Measurements from ENCODE around the gene USP24.

Gene USP24

GRCh38 chr1:55156608-55157007 is 58.6 kb downstream of the USP24 start:
- DNase-seq (ENCODE audit: low read depth, low spot score): no peak

GRCh38 chr1:55156093-55156492 is 59.1 kb downstream of the USP24 start:
- DNase-seq (ENCODE audit: low read depth, low spot score): no peak

- no peak for DNase-seq (ENCODE audit: low read depth, low spot score)
These were observed 59.6 kb downstream of the USP24 start for GRCh38 chr1:55155522-55155921.

GRCh38 chr1:55154616-55155015 is 60.5 kb downstream of the USP24 start:
- no peak for DNase-seq (ENCODE audit: low read depth, low spot score)

GRCh38 chr1:55153031-55153430 is 62.1 kb downstream of the USP24 start:
- DNase-seq (ENCODE audit: low read depth, low spot score): no peak

GRCh38 chr1:55150880-55151588 is 64.1 kb downstream of the USP24 start:
- DNase-seq (ENCODE audit: low read depth, low spot score): no peak

- DNase-seq (ENCODE audit: low read depth, low spot score): no peak
These were observed 66.5 kb downstream of the USP24 start for GRCh38 chr1:55148676-55149075.

GRCh38 chr1:55147524-55147923 is 67.6 kb downstream of the USP24 start:
- DNase-seq (ENCODE audit: low read depth, low spot score): no peak

- DNase-seq (ENCODE audit: low read depth, low spot score): no peak
These were observed 68.4 kb downstream of the USP24 start for GRCh38 chr1:55146781-55147180.

- no peak for DNase-seq (ENCODE audit: low read depth, low spot score)
These were observed 70.3 kb downstream of the USP24 start for GRCh38 chr1:55144886-55145285.

GRCh38 chr1:55143684-55144083 is 71.5 kb downstream of the USP24 start:
- DNase-seq (ENCODE audit: low read depth, low spot score): no peak

- no peak for DNase-seq (ENCODE audit: low read depth, low spot score)
These were observed 73.8 kb downstream of the USP24 start for GRCh38 chr1:55141295-55141893.

- peak; percentile 69 for DNase-seq (ENCODE audit: low read depth, low spot score)
These were observed 74.6 kb downstream of the USP24 start for GRCh38 chr1:55140546-55140983.

GRCh38 chr1:55140137-55140536 is 75.0 kb downstream of the USP24 start:
- no peak for DNase-seq (ENCODE audit: low read depth, low spot score)

- DNase-seq (ENCODE audit: low read depth, low spot score): no peak
These were observed 76.3 kb downstream of the USP24 start for GRCh38 chr1:55138823-55139222.

GRCh38 chr1:55134152-55134808 is 80.9 kb downstream of the USP24 start:
- no peak for DNase-seq (ENCODE audit: low read depth, low spot score)

GRCh38 chr1:55131801-55132200 is 83.4 kb downstream of the USP24 start:
- DNase-seq (ENCODE audit: low read depth, low spot score): peak; percentile 4

- no peak for DNase-seq (ENCODE audit: low read depth, low spot score)
These were observed 83.9 kb downstream of the USP24 start for GRCh38 chr1:55131218-55131617.

GRCh38 chr1:55129194-55129728 is 85.9 kb downstream of the USP24 start:
- no peak for DNase-seq (ENCODE audit: low read depth, low spot score)

- DNase-seq (ENCODE audit: low read depth, low spot score): no peak
These were observed 86.7 kb downstream of the USP24 start for GRCh38 chr1:55128418-55128995.

GRCh38 chr1:55127827-55128343 is 87.3 kb downstream of the USP24 start:
- no peak for DNase-seq (ENCODE audit: low read depth, low spot score)

- no peak for DNase-seq (ENCODE audit: low read depth, low spot score)
These were observed 90.7 kb downstream of the USP24 start for GRCh38 chr1:55124470-55124869.
